Stimulated activated CD4-positive, alpha-beta T cell treated with anti-CD3 and anti-CD28 coated beads, TNF-alpha, amount 100 ng/mL, for 4 hours (primary cell): Measurements from ENCODE around the gene CCDC116.
"Not testable (repeated sequence)": the region's sequence is repeated elsewhere in the genome, so short reads cannot be mapped to it uniquely, and the experiment has no call there.

Source experiments
- DNase-seq, 3 experiments: peaks; one replicate each; pipeline ENCODE4 v3.0.0-alpha.2; 2020; ENCODE audit warnings: low read depth in 3 of 3

CCDC116 gene

DNA sequence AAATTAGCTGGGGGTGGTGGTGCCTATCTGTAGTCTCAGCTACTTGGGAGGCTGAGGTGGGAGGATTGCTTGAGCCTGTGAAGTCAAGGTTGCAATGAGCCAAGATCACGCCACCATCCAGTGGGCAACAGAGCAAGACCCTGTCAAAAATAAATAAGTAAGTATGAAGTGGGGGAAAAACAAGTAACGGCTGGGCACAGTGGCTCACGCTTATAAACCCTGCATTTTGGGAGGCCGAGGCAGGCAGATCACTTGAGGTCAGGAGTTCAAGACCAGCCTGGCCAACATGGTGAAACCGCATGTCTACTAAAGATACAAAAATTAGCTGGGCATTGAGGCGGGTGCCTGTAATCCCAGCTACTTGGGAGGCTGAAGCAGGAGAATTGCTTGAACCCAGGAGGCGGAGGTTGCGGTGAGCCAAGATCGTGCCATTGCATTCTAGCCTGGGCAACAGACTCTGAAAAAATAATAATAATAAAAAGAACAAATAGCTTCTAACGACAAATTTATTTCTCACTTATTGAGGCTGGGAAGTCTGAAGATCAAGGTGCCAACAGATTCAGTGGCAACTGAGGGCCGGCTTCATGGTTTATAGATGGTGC lies 22.9 kb upstream of the CCDC116 start:
- not testable (repeated sequence) for DNase-seq

DNA sequence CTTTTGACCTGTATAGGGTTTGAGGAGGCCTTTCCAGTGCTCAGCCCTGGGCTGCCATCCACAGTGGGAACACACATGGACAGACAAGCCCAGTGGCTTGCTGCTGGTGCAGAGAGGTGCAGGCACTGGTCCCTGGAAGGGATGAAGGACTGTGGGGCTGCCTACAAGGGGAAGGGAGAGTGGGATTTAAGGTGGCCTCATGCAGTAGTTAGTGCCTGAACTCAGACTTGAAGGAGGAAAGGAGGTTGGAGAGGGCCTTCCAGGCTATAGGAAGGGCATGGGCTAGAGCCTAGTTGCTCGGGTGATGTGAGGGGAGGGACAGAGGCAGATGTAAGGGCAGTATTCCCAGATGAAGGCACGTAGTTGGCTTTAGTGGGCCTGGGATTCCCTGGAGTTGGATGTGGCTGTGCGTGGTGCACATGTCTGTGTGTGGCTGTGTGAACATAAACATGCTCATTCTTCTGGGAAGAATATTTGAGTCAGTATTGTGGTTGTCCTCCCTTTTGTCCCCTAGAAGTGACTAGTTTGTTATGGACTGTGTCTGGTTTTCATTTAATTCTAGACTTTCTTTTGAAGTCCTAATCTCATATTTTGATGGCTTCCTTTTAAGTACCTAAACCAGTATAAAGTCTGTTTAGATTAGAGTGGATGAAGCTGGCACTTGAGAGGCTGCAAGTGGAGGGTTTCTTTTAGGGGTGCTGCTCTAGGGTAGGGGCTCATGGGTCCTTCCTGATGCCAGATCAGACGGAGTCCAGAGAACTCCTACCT lies 21.2 kb upstream of the CCDC116 start:
- no peak for DNase-seq

GRCh38 chr22:21612858-21613257 lies 19.7 kb upstream of the CCDC116 start:
- no peak for DNase-seq

GRCh38 chr22:21613553-21614233 lies 18.9 kb upstream of the CCDC116 start:
- no peak for DNase-seq

DNA sequence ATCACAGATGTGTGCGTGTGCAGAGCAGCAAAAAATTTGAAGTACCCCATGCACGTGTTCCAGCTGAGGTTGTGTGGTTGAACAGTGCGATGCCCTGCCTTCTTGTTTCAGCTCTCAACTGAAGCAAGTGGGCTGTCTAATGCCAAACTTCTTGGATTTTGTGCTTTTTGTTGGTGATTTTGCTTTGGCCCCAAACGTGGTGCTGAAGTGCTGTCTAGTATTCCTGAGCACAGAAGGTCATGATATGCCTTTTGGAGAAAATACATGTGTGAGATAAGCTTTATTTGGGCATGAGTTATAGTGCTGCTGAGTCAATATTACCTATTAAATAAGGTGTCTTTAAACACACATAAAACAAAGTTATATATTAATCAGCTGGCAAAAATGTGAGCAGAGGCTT lies 16.8 kb upstream of the CCDC116 start:
- no peak for DNase-seq

GRCh38 chr22:21617337-21617736 lies 15.2 kb upstream of the CCDC116 start:
- DNase-seq = not testable (repeated sequence)

GRCh38 chr22:21621025-21621424 lies 11.5 kb upstream of the CCDC116 start:
- DNase-seq = no peak

DNA sequence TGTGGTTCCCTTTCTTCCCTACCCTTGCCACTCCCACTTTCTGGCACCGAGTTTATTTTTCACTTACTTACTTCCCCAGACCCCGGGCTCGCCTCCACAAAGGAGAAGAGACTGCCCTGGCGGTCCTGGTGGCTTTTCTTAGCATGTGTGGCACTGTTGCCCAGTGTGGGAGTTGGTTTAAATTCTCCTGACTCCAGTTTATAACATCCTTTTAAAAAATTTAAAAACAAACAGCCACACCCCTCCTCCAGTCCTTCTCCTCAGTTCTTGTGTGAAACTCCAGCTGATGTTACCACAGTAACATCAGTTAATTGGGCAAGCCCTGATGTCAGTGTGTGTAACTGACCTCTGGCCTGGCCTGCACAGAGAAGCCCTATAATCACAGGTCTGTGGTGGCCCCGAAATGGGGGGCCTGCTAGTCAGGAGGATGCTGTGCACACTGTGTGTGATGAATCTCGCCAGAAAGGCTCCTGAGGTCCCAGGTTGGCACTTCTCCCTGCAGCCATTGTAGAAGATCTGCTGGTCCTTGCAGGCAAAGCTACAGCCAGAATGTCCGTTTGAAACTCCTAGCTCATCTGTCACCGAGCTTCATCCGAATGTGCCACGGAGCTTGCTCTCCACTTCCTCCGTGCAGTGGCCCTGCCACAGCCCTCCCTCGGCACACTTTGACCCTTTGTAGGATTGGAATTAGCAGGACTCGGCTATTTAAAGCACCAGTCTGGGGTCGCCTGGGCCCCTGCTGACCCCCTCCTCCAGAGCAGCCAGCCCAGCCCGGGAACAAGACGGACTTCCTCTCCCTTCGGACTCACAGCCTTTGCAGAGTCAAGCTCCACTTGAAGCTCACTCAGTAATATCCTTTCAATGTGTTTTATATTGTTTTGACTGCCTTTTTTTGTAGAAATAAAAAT lies 10.3 kb upstream of the CCDC116 start:
- DNase-seq = no peak

DNA sequence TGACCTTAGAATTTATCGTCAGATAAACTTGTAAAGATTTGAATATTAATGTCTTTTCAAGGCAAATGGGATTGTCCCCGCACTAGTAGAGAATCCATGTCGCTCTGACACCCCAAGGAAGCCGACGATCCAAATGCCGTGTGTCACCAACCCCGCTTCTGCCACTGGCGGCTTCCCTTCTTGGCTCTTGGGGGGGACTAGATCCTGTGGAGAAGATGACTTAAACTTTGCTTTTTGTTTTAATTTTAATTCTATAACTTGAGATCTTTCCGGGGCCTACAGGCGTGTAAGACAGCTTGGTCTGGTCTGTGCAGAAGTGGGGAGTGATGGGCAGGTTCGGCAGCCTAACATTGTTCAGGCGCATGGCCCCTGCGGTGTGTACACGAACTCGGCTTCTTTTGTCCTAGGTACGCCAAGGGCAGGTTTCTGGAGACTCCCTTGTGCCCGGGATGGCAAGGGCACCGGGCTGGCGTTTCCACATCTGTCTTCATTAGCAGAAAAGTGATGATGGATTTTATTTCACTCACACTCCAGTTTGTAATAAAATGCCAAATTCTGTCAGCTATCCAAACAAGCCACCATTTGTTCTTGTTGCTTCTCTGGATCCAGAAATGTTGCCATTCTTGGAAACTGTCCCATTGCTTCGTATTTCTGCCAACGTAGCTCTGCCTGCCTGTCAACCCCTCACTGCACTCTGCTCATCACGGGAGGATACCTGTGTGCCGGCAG lies 9.5 kb upstream of the CCDC116 start:
- DNase-seq = no peak

GRCh38 chr22:21623648-21623970 lies 9.0 kb upstream of the CCDC116 start:
- DNase-seq = no peak

- no peak for DNase-seq
Observed at GRCh38 chr22:21624120-21624879, 8.3 kb upstream of the CCDC116 start.

DNA sequence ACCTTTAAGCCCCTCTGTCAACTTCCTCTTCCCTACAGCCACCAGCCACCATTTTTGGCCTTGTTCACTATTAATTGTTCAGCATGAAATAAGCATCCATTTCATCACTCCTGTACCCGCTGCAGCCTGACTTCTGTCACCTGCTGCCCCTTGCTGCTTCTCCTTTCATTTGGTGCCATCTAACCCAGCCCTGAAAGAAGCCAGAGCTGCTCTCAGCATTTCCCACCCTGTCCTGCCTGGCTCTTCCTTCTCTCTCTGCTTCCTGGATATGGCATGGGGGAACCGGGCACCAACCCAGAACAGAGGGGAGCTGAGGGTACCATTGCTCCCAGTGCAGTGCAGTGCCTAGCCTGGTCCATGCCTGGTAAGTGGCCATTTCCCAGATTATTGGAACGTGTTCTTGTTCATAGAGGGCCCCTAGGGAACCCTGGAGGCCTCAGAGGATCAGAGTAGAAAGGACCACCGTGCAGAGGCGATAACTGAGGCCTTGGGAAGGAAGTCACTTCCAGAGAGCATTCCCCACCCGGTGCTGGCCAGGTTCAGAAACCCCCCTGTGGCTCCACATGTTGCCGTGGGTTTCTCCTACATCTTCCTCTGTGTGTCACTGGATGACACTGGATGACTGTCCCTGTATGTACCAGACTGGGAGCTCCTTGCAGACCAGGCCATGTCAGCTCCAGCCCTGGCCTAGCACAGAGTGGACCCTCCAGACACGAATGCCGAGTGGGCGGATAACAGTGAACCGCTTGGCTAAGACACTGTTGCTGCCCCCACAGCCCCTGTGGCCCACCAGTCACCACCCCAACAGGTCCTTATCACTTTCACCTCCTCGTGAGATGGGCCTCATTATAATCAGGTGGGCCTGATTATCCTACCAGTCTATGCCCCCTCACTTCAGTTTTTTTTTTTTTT lies 7.4 kb upstream of the CCDC116 start:
- no peak for DNase-seq

DNA sequence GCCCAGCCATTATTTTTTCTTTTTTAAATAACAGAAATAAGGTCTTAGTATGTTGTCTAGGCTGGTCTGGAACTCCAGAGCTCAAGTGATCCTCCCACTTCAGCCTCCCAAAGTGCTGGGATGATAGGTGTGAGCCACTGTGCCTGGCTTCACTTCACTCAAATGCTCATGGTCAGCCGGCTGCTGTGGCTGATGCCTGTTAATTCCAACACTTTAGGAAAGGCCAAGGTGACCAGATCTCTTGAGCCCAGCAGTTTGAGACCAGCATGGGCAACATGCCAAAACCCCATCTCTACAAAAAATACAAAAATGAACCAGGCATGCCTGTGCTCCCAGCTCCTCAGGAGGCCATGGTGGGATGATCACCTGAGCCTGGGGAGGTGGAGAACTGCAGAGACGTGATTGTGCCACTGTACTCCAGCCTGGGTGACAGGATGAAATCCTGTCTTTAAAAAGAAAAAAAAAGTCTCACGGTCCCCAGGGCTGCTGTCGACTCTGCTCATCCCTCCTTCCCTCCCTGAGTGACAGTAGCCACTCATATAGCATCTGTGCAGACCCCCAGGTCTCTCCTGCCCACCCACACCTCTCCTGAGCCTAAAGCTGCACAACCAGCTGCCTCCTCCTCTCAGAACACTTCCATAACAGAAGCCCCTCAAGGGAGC lies 6.4 kb upstream of the CCDC116 start:
- no peak for DNase-seq

DNA sequence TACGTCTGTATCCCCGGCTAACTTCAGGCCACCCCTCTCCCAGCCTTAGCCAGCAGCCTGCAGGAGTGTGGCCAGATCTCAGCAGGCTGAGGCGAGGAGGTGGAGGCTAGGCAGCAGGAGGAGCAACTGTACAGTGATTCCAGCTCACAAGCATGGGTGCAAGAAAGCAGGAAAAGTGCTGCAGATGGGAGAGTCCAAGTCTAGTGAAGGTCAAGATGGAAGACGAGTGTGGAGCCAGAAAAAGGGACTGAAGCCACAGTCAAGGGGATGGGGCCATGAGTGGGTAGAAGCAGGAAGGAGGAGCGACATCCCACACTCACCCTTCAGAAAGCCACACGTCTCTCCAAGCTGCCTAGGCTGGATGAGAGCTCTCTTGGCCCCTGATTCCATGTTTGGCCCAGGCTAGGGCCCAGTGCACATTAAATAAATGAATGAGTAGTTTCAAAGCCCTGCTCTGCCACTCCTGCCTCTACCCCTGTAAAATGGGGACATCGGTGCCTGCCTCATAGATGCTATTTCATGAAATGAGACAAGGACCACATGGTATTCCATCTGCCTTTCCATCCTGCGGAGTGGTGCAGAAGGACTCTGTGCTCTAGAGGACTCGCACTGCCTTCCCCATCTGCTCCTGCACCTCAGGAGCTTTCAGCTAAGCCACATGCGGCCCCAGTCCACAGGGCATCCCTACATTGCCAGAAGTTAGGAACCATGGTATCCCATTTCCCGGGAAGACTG lies 5.7 kb upstream of the CCDC116 start:
- no peak for DNase-seq

- DNase-seq = no peak
Observed at GRCh38 chr22:21628386-21629254, 3.9 kb upstream of the CCDC116 start.

- DNase-seq = peak; percentile 92 to 93 (median 92)
Observed at GRCh38 chr22:21629255-21630149, 3.1 kb upstream of the CCDC116 start, which contains the start of gene YDJC. Gene YDJC (minus strand): TSS chr22:21630022. CDS start chr22:21630014, 8 bp downstream.
